HL-60/S4 (cell line): ENCODE data around the gene AHCYL1.
"Not testable (repeated sequence)": the region's sequence is repeated elsewhere in the genome, so short reads cannot be mapped to it uniquely, and the experiment has no call there.

Experiments used
- in situ Hi-C: fragments of 300-500 bp; cut with MboI; formaldehyde crosslinking; loops from 2 replicates; pipeline ENCODE4 v1.14.3; 2022; ENCODE audit warnings: low sequenced_read_pairs

The AHCYL1 gene

DNA sequence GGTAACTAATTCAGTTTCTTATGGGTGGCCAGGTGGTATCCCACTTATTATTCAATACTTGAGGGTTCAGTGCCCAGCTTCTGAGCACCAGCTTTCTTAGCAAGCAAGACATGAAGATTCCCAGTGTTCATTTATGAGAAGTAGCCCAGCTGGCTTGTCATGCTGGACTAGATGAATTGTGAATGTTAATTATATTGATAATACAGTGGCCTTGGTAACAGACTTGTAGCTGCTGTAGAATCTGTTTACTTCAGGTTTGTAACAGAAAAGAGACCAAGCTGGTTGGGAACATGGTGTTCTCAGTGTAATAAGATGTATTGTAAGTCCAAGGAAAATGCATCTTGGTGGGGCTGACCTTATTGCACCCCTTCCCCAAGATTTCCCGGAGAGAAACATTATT is 10.1 kb downstream of the AHCYL1 start:
- in situ Hi-C loops = loop anchor here (25.0 kb wide), 1 partner anchor 732 kb away; no protein-coding TSS in a partner anchor

DNA sequence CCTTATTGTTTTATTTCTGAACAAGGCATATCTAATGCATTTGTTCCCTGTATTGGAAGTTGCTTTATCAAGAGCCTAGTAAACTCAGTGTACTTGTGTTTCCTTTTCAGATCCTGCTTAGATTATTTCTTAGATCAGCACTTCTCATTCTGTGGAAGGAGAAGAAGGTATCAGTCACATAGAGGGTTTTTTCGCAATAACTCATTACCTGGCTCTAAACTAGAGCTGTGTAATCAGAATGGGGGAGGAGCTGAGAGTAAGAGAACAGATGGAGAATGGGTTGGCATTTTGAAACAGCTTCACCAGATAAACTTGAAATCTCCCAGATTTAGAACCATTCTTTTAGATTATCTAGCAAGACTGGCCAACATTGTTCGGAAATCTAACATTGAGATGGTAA is 11.0 kb downstream of the AHCYL1 start:
- in situ Hi-C loops = loop anchor here (25.0 kb wide), 1 partner anchor 733 kb away; no protein-coding TSS in a partner anchor

- in situ Hi-C loops = loop anchor here (25.0 kb wide), 1 partner anchor 734 kb away; no protein-coding TSS in a partner anchor
Measured at GRCh38 chr1:109996476-109996875, 11.9 kb downstream of the AHCYL1 start.

- in situ Hi-C loops = loop anchor here (25.0 kb wide), 1 partner anchor 735 kb away; no protein-coding TSS in a partner anchor
Measured at GRCh38 chr1:109997204-109997866, 12.8 kb downstream of the AHCYL1 start.

GRCh38 chr1:109997867-109998229 is 13.3 kb downstream of the AHCYL1 start:
- in situ Hi-C loops = loop anchor here (25.0 kb wide), 1 partner anchor 736 kb away; no protein-coding TSS in a partner anchor

- in situ Hi-C loops = no loop called here
Measured at GRCh38 chr1:110002695-110003094, 18.1 kb downstream of the AHCYL1 start.

DNA sequence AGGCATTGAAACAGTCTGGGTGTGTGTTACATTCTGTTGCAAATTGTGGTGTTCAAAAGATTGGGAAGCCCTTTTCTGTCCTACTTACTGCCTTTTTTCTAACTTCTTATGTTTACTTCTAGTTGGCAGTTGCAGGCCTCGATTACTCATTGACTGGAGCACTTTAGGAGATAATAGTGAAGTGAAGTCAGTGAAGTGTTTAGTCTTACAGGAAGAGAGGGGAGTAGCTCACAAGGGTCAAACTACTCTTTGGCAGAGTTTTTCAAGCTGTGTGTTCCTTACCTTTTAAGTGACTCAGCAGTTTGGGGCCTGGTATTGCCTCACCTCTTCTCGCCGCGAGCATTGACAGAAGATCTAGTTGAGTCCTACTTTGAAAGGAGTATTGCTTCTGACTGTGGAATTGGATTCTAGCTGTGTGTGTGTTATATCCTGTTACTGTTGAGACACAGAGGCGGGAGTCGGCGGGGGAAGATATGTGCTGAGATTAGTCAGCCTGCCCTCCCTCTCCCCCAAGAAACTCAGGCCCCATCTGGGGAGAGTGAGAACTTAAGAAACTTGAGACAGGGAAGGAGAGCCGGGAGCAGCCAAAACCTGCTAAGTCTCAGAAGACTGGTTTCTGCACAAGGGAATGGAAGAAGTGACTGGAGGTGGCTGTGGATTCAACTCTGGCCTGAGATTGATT is 19.3 kb downstream of the AHCYL1 start:
- in situ Hi-C loops = no loop called here

DNA sequence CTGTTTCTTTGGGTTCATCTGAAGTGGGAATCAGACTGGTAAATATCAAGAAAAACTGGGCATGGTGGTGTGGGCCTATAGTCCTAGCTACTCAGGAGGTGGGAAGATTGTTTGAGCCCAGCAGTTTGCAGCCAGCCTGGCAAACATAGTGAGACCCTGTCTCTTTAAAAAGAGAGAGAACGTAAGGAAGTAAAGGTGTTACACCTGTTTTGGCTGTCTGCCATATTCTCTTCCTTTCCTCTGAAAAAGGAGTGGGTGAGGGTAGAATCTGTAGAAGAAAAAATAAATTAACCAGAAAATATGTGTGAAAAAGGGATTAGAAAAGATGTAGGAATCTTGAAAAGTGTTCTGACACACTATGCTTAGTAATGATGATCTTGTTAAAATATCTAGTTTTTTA is 20.0 kb downstream of the AHCYL1 start:
- in situ Hi-C loops = no loop called here

- in situ Hi-C loops = no loop called here
Measured at GRCh38 chr1:110005971-110006370, 21.4 kb downstream of the AHCYL1 start.

- in situ Hi-C loops = no loop called here
Measured at GRCh38 chr1:110006516-110006915, 22.0 kb downstream of the AHCYL1 start.

GRCh38 chr1:110007046-110007830 is 22.7 kb downstream of the AHCYL1 start:
- in situ Hi-C loops = no loop called here

GRCh38 chr1:110008971-110009565 is 24.5 kb downstream of the AHCYL1 start:
- in situ Hi-C loops = no loop called here

GRCh38 chr1:110011527-110012041 is 27.0 kb downstream of the AHCYL1 start:
- in situ Hi-C loops = no loop called here

DNA sequence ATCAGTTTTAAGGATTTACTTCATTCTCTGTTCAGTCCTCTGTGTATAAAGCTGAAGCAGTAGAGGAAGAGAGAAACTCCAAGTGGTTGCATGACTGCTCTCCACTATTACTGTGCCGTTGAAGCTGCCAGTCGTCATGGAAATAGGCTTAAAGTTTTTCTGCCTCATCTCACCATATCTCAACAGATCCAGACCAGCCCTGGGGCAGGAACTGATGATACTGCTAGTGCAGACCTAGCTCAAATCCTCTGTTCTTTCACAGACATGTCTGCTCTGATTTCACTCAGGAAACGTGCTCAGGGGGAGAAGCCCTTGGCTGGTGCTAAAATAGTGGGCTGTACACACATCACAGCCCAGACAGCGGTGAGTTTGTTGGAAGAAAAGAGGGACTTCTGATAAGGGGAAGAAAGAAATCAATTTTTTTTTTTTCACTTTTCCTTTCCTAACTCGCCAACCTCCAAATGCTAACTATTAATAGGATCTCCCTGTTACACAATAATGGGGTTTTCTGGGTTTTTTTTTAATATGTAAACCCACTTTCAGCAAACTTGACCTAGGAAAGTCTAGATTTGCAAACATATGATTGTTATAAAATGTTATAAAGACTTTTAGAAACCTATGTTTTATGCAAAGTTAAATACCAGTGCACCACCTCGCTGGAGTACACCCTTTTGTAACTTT is 27.7 kb downstream of the AHCYL1 start:
- in situ Hi-C loops = no loop called here

- in situ Hi-C loops = no loop called here
Measured at GRCh38 chr1:110017792-110018191, 33.2 kb downstream of the AHCYL1 start.

DNA sequence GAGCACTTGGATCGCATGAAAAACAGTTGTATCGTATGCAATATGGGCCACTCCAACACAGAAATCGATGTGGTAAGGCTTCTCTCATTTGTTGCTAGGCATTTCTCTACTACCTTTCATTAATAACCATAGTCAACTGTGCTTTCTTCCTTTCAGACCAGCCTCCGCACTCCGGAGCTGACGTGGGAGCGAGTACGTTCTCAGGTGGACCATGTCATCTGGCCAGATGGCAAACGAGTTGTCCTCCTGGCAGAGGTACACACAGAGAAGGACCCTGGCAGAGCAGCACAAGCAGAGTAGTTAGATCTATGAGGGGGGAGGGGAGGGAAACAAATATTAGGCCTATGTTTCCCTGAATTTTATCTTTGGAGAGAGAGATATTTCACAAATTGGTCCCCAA is 33.8 kb downstream of the AHCYL1 start:
- in situ Hi-C loops = no loop called here

GRCh38 chr1:110019770-110020169 is 35.2 kb downstream of the AHCYL1 start:
- in situ Hi-C loops = no loop called here

- in situ Hi-C loops = no loop called here
Measured at GRCh38 chr1:110021285-110021684, 36.7 kb downstream of the AHCYL1 start.

DNA sequence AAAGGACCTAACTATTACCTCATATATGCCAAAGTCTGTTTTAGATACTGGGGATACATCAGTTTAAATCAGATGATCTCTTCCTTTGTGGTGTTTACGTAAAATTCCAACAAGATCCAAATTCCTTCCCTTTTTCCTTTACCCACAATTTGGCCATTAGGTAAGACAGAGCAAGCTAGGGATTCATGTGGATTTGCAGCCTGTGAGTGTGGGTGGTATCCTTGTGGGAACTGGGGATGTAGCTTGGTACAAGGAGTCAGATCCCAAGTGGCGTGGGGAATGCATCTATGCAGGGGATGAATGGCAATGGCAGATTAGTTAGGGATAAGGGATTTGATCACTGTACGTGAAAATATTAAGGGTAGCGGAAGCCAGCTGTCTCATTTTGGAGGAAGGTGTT is 40.0 kb downstream of the AHCYL1 start:
- in situ Hi-C loops = no loop called here

DNA sequence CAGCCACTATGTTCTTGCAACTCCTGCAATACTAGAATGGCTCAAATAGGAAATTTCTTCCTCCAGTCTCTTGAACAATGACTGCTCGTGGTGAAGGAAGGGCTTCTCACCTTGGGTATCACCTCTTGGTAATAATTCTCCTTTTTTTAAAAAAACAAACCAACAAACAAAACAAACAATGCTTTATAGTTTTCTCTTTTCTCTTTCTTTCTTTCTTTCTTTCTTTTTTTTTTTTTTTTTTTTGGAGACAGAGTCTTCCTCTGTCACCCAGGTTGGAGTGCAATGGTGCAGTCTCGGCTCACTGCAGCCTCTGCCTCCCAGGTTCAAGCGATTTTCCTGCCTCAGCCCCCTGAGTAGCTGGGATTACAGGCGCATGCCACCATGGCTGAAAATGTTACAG is 46.1 kb downstream of the AHCYL1 start:
- in situ Hi-C loops = not testable (repeated sequence)
